GM19099 (cell line): Measurements from ENCODE around the gene YY1.

Experiments
- POLR2A ChIP-seq: IDR thresholded peaks from 3 replicates; pipeline ENCODE4 v1.6.1; 2011; ENCODE audit warnings: low read depth; ENCODE audit not compliant: insufficient read length; ENCODE audit errors: extremely low read depth

The YY1 gene

GRCh38 chr14:100230361-100230760 lies 8.6 kb upstream of the YY1 start:
- no peak for TF ChIP-seq POLR2A

- TF ChIP-seq POLR2A: no peak
Observed at GRCh38 chr14:100234511-100234910, 4.4 kb upstream of the YY1 start.

- TF ChIP-seq POLR2A: no peak
Observed at GRCh38 chr14:100236881-100237280, 2.1 kb upstream of the YY1 start.

- TF ChIP-seq POLR2A: peak; percentile 60
Observed at GRCh38 chr14:100237735-100238418, 1.1 kb upstream of the YY1 start.

GRCh38 chr14:100239211-100239839 lies 381 bp downstream of the YY1 start:
- TF ChIP-seq POLR2A: no peak

GRCh38 chr14:100239840-100240667 lies 1.1 kb downstream of the YY1 start:
- TF ChIP-seq POLR2A: no peak

- no peak for TF ChIP-seq POLR2A
Observed at GRCh38 chr14:100240668-100241032, 1.7 kb downstream of the YY1 start.

- TF ChIP-seq POLR2A: no peak
Observed at GRCh38 chr14:100241279-100241678, 2.3 kb downstream of the YY1 start.

- no peak for TF ChIP-seq POLR2A
Observed at GRCh38 chr14:100243020-100243419, 4.1 kb downstream of the YY1 start.

- no peak for TF ChIP-seq POLR2A
Observed at GRCh38 chr14:100246809-100247428, 8.0 kb downstream of the YY1 start.

- no peak for TF ChIP-seq POLR2A
Observed at GRCh38 chr14:100250732-100251465, 12.0 kb downstream of the YY1 start.

GRCh38 chr14:100252684-100253083 lies 13.7 kb downstream of the YY1 start:
- no peak for TF ChIP-seq POLR2A

GRCh38 chr14:100256339-100256895 lies 17.5 kb downstream of the YY1 start:
- TF ChIP-seq POLR2A: no peak

GRCh38 chr14:100261621-100262020 lies 22.7 kb downstream of the YY1 start:
- TF ChIP-seq POLR2A: no peak
